Activated naive CD4-positive, alpha-beta T cell treated with anti-CD3 and anti-CD28 coated beads, Interleukin-2, amount 50 U/mL, for 24 hours (primary cell): ENCODE data around the gene ANKRD39.

Experiments used
- H3K27ac Mint-ChIP-seq: one replicate; pipeline ENCODE4 v1.8.0; 2021; ENCODE audit warnings: mild to moderate bottlenecking, mixed read lengths
- H3K27me3 Mint-ChIP-seq: one replicate; pipeline ENCODE4 v1.8.0; 2021; ENCODE audit warnings: mixed read lengths
- H3K36me3 Mint-ChIP-seq: one replicate; pipeline ENCODE4 v1.8.0; 2021; ENCODE audit warnings: mixed read lengths
- H3K4me1 Mint-ChIP-seq: one replicate; pipeline ENCODE4 v1.8.0; 2021; ENCODE audit warnings: mixed read lengths
- H3K4me3 Mint-ChIP-seq: one replicate; pipeline ENCODE4 v1.8.0; 2021; ENCODE audit warnings: mild to moderate bottlenecking, mixed read lengths
- H3K9me3 Mint-ChIP-seq: one replicate; pipeline ENCODE4 v1.8.0; 2021; ENCODE audit warnings: mixed read lengths

Gene ANKRD39

DNA sequence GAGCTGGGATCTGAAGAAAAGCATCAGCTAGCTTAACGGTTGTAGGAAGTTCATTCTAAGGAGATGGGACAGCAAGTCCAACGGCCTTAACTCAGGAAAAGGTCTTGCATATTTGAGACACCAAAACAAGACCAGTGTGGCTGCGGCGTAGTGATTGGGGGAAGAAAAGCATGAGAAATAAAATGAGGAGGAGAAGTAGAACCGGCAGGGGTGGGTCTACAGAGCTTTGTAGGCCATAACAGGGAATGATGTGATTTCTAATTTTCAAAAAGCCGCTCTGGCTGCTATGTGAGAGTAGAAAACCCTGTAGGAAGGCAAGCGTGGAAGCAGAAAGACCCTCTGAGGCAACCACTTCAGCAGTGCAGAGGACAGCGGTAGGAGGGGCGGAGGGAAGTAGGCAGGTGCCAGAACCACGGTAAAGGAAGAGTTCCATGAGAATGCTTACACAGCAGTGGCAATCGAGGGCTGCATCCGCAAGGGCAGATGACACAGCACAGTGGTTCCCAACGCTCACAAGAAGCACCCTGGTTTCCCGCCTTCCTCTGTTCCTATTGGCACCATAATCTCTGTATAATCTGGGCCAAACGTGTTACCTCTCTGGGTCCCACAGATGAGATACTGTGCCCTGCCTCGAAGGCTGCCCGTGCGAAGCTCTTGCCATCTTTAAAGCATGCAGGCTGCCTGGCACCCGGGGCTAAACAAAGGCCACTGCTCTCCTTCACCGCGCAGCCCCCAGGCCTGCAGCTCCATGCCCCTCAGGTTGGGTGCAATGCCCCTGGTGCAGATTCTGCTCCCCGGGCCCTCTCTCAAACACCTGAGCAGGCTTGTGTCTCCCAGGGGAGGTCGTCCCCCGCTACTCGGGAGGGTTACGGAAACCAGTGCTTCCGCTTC is 795 bp downstream of the ANKRD39 start:
- peak overlapping the region; percentile 83 for H3K4me3 Mint-ChIP-seq
- no peaks in the 10 kb centered on the region for H3K9me3 Mint-ChIP-seq
- H3K27ac Mint-ChIP-seq = peak overlapping the region; percentile 87
- H3K4me1 Mint-ChIP-seq = peaks cover 37% of the 10 kb centered on the region
- H3K36me3 Mint-ChIP-seq = peaks cover 10% of the 10 kb centered on the region
- no peaks in the 10 kb centered on the region for H3K27me3 Mint-ChIP-seq

DNA sequence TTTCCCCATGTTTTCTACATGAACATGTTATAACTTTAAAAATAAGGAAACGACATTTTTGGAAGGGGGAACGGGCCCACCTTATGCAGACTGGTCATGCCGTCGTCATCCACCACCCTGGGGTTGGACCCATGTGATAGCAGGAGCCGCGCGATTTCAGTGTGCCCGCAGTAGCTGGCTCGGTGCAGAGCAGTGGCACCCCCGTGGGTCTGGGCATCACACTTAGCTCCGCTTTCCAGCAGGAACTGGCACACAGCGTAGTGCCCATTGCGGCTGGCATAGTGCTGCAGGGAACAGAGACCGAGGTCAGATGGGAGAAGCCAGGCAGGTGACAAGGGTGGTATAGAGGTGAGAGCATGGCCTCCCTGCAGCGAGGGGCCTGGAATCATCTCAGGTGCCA is 4.5 kb downstream of the ANKRD39 start:
- Mint-ChIP-seq H3K36me3 (peaks cover 10% of the 10 kb centered on the region), H3K27me3 (no peaks in the 10 kb centered on the region), H3K4me3 (no peak overlapping the region), H3K9me3 (no peaks in the 10 kb centered on the region), H3K4me1 (peaks cover 17% of the 10 kb centered on the region), H3K27ac (no peak overlapping the region)

DNA sequence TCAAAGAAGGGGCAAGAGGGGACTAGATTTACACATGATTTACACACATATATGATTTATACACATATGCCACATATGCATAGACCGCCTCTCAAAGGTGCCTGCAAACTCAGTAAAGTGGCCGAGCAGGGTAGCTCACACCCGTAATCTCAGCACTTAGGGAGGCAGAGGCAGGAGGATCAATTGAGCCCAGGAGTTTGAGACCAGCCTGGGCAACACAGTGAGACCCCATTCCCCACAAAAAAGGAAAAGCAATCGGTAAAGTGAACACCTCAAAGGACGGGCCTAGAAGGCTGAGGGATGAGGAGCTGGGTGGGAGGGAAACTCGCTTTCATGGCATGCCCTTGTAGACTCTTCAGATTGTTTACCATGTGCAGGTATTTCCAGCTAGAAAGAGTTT is 5.1 kb downstream of the ANKRD39 start:
- Mint-ChIP-seq H3K27ac (no peak overlapping the region), H3K36me3 (peaks cover 12% of the 10 kb centered on the region), H3K4me3 (no peak overlapping the region), H3K9me3 (no peaks in the 10 kb centered on the region), H3K27me3 (no peaks in the 10 kb centered on the region), H3K4me1 (peaks cover 17% of the 10 kb centered on the region)

DNA sequence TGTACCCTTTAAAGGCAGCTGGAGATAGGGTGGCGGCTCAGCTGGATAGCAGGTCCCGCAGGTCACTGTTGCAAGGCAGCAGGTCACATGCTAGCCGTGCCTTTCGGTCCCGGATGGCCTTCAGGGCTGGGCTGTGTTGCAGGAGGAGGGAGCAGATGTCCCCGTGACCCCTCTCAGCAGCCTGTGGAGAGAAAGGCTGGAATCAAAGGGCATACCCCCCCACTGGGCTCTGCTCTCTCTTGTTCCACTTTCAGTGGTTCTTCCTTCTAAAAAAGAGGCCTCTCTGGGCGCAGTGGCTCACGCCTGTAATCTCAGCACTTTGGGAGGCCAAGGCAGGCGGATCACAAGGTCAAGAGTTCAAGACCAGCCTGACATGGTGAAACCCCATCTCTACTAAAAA is 9.6 kb downstream of the ANKRD39 start:
- H3K36me3 Mint-ChIP-seq = peaks cover 11% of the 10 kb centered on the region
- H3K4me1 Mint-ChIP-seq = peaks cover 2% of the 10 kb centered on the region
- H3K4me3 Mint-ChIP-seq = no peak overlapping the region
- no peak overlapping the region for H3K27ac Mint-ChIP-seq
- H3K9me3 Mint-ChIP-seq = no peaks in the 10 kb centered on the region
- H3K27me3 Mint-ChIP-seq = no peaks in the 10 kb centered on the region

DNA sequence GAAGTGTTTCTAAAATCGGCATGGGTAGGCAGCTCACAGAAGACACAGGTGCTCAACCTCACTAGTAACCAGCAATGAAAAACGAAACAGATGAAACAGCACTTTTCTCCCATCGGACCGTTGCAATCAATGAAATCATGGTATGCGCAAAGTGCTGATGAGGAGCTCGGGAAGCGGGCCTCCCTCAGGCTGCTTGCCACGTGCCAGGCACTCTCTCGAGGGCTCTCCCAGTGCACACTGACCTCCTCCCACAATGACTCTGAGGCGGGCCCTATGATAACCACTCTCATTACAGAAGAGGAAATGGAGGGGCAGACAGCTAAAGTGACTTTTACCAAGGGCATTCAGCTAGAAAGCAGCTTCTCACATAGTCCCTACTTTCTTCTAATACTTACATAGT is 10.2 kb downstream of the ANKRD39 start:
- no peaks in the 10 kb centered on the region for H3K9me3 Mint-ChIP-seq
- H3K27me3 Mint-ChIP-seq = no peaks in the 10 kb centered on the region
- no peak overlapping the region for H3K27ac Mint-ChIP-seq
- peaks cover 7% of the 10 kb centered on the region for H3K36me3 Mint-ChIP-seq
- H3K4me1 Mint-ChIP-seq = peaks cover 4% of the 10 kb centered on the region
- no peak overlapping the region for H3K4me3 Mint-ChIP-seq

DNA sequence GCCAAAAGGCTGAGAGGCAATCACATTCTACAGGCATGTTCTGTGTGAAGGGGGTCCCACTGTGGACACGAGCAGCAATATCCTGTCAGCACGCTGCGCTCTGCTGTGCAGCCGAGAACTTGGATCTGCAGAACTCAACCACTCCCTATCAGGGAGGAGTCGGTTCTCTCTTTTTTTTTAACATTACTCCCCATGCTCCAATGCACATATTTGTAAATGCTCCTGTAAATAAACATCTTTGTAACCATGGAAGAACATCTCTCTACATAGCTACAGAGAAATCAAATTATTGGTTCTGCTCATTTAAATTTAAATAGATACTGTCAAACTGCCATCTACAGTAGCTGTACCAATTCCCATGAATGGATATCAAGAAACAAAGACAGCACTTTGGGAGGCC is 11.0 kb downstream of the ANKRD39 start:
- Mint-ChIP-seq H3K36me3 (peaks cover 7% of the 10 kb centered on the region), H3K9me3 (no peaks in the 10 kb centered on the region), H3K27me3 (no peaks in the 10 kb centered on the region), H3K27ac (no peak overlapping the region), H3K4me3 (no peak overlapping the region), H3K4me1 (peaks cover 4% of the 10 kb centered on the region)

DNA sequence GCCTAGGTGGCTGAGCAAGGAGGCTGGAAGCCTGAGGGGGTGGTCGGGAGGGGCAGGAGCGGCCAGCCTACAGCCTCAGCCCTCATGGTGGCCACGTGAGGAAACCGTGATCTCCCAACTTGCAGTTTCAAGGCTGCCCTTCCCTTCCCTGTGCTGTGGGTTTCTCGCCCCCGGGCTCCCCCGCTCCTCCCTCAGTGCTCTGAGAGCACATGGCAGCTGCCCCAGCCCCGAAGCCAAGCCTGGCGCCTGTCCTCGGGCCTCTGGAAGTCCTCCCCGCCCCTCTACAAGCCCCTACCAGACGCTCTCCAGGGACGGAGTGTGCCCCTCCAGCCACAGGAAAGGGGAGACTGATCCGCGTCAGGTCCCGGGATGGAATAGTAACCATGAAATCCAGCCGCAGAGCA is 13.4 kb downstream of the ANKRD39 start:
- H3K27me3 Mint-ChIP-seq = no peaks in the 10 kb centered on the region
- H3K9me3 Mint-ChIP-seq = no peaks in the 10 kb centered on the region
- no peak overlapping the region for H3K27ac Mint-ChIP-seq
- peaks cover 4% of the 10 kb centered on the region for H3K4me1 Mint-ChIP-seq
- peaks cover 4% of the 10 kb centered on the region for H3K36me3 Mint-ChIP-seq
- no peak overlapping the region for H3K4me3 Mint-ChIP-seq

DNA sequence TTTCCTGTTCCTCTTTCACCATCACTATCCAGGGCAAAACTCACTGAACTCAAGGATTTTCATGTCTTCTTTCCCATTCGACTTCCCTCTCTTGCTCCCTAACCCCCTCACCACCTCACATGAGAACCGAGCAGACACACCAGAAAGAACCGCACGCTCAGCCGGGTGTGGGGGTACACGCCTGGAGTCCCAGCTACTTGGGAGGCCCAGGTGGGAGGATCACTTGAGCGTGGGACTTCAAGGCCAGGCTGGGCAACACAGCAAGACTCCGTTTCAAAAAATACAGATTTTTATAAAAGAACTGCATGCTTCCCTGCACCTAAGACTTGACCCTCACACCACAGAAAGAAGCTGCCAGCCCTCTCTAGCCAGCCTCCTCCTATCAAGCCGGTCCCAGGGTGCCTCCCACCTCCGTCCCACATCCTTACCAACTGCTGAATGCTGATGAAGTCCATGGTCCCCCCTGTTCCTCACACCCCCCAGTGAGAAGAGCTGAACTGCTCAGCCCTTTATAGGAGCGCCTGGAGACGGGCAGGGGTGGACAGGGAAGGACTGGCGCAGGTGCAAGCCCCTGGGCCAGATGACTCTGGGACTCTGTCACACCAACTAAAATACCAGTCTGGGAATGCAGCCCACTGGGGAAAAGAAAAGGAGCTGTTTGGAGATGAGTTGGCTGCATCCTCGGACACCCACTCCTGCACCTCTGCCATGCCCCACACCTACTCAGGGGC is 14.1 kb downstream of the ANKRD39 start, which contains the start of gene ANKRD23:
ANKRD23 (minus strand) TSS at position 484 of the 731 bp plus-strand sequence; CDS start at position 455, 29 bp downstream.
- Mint-ChIP-seq H3K9me3 (no peaks in the 10 kb centered on the region), H3K36me3 (peaks cover 4% of the 10 kb centered on the region), H3K4me1 (peaks cover 8% of the 10 kb centered on the region), H3K27ac (no peak within 1 kb of the TSS), H3K27me3 (no peaks in the 10 kb centered on the region), H3K4me3 (no peak within 1 kb of the TSS)

DNA sequence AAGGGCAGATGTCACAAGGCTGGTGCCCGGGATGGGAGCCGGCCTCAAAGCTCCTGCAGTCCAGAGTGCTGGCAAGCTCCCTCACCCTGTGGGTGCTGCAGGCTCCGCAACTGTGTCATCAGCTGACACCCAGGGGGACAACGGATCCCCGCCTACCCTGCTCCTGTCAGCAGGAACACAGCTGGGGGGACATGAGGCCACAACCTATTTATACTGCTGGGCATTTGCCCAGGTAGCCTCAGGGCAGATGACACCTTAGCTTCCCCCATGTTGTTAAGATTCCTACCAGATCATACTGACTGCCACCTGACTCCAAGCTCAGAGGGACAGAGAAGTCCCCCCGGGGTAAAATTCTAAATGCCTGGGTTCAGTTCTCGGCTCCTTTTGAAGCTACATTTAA is 15.2 kb downstream of the ANKRD39 start:
- Mint-ChIP-seq H3K4me1 (peaks cover 8% of the 10 kb centered on the region), H3K27me3 (no peaks in the 10 kb centered on the region), H3K9me3 (no peaks in the 10 kb centered on the region), H3K36me3 (peaks cover 2% of the 10 kb centered on the region), H3K4me3 (no peak overlapping the region), H3K27ac (no peak overlapping the region)

DNA sequence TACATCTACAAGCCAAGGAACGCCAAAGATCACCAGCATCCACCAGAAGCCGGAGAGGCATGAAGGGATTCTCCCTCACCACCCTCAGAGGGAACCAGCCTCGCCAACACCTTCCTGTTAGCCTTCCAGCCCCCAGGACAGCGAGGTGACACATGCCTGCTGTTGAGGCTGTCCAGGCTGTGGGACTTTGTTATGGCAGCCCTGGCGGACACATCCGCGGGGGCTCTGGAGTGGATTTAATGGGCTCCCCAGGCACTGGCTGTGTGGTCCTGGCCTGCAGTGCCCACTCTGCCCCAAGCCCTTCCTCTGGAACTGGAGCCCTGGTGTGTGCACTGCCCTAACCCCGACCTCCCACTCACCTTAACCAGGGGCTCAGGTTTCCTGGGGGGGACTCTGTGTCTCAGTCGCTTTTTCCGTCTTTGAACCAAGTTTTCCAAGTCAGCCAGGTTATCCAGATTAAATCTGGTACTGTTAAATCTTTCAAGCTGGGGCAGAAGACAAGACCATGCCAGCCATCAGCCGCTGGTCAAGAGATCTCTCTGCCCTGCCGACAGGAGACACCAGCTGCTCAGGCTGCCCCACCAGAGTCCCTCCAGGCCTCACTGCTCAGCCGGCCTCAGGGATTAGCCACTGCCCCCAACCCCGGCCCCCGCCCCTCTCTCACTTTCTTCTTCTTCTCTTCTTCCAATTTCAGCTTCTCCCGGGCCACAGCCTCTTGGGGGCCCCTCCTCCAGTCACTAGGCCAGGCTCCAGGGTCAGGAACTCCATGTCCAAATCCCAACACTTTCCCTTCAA is 15.9 kb downstream of the ANKRD39 start:
- Mint-ChIP-seq H3K4me1 (peaks cover 8% of the 10 kb centered on the region), H3K4me3 (no peak overlapping the region), H3K27me3 (no peaks in the 10 kb centered on the region), H3K9me3 (no peaks in the 10 kb centered on the region), H3K27ac (no peak overlapping the region), H3K36me3 (peaks cover 2% of the 10 kb centered on the region)

DNA sequence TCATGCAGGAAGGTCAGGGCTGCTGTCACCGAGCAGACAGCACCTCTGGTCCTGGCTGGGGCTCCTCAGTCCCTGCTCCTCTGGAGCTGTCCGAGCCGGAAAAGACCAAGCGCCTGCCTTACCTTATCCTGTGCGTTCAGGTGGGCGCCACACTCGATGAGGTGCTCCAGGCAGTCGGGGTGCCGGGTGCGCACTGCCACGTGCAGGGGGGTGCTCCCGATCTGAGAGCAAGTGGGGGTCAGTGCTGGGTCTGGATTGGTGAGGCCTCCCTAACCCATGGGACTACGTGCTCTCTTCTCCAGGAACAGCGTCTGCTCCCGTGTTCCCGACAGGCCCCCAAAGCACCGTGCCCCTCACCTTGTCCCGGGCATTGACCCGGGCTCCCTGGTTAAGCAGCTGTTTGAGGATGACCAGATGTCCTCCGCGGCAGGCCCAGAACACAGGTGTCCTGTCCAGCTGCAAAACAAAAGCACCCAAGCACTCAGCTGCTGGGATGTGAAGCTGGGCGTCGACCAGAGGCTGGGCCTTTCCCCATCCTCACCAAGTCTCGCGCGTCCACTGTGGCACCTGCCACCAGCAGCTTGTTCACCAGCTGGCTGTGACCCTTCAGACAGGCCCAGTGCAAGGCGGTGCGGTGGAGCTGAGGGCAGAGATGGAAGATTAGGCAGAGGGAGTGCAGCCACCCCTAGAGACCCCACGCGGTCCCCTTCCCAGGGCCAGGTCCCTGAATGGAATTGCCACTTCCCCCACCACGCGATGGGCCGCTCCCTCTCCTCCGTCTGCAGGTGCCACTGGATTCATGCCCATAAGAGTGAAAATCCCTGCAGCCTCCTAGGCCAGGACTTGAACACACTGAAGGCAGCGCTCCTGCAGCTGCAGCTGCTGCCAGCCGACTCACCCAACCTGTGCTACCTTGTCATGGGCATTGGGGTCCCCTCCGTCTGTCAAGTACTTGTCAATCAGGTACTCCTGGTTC is 17.7 kb downstream of the ANKRD39 start:
- Mint-ChIP-seq H3K36me3 (peaks cover 2% of the 10 kb centered on the region), H3K4me1 (peaks cover 8% of the 10 kb centered on the region), H3K9me3 (no peaks in the 10 kb centered on the region), H3K27ac (peak overlapping the region; percentile 23), H3K27me3 (no peaks in the 10 kb centered on the region), H3K4me3 (peak overlapping the region; percentile 44)

DNA sequence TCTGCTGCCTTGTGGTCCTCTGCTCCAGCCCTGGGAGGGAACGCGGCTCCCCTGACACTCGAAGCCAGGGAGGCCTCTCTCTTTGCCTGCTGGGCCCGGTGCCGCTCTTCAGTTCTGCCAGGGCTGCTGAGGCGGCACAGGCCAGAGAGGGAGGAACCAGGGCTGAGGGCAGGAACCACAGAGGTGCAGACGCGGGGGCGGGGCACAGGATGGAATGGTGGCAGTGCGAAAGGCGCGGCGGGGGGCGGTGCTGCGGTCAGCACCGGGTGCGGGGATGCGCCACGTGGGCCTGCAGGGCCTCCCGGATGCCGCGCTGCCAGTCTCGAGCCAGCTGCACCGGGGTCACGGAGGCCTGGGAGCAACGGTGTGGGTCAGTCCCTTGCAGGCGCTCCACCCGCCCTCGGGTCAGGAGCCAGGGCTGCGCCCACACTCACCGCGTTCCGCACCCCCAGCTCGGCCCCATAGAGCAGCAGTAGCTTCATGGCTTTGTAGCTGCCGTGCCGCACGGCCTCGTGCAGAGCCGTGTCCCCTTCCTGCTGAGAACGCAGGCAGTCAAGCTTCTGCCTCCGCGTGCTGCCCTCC is 18.4 kb downstream of the ANKRD39 start:
- no peaks in the 10 kb centered on the region for H3K36me3 Mint-ChIP-seq
- H3K4me1 Mint-ChIP-seq = peaks cover 8% of the 10 kb centered on the region
- no peaks in the 10 kb centered on the region for H3K9me3 Mint-ChIP-seq
- H3K27ac Mint-ChIP-seq = peak overlapping the region; percentile 23
- no peaks in the 10 kb centered on the region for H3K27me3 Mint-ChIP-seq
- peak overlapping the region; percentile 44 for H3K4me3 Mint-ChIP-seq

DNA sequence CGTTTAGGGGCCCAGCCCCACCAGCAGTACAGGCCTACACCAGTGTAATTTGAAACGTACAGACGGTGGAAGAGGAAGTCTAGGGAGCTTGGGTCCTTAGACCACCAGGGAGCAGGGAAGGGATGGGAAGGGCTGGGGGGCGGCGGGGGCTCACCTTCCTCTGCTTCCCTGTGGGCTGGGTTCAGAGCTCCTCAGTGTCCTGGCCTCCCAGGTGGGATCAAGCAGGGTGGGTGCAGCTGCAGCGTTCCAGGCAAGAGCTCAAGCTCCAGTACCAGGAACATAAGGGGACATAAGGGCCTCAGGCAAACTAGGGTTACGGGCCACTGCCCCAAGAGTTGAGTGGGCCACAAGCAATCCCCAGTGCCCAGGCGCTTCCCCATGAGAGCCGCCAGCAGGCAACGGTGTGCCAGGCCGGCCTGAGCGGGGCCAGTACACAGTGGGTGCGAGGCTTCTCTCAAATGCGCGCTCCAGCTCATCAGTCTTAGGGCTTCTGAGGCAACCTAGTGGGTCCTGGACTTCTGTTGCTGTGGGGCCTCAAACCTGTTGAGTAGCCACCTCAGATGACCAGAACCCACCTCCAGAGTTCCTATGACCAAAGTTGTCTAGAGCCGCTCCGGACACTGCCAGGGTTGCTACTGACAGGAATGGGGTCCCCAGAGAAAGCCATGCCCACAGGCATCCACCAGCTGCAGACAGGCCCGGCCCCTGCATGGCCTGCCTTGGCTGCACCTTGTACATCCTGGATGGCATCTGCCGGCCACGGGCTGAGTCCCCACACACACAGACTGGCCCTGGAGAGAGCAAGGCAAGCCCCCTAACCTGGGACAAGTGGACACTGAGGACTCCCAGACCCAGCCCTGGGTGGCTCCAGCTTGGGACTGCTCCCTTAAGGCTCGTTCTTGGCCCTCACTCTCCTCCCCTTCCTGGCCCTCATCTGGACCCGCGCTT is 19.2 kb downstream of the ANKRD39 start:
- Mint-ChIP-seq H3K4me1 (peaks cover 8% of the 10 kb centered on the region), H3K27ac (no peak overlapping the region), H3K36me3 (no peaks in the 10 kb centered on the region), H3K27me3 (no peaks in the 10 kb centered on the region), H3K9me3 (no peaks in the 10 kb centered on the region), H3K4me3 (no peak overlapping the region)
